Measurements from ENCODE around the gene TMEM236.

Gene TMEM236

DNA sequence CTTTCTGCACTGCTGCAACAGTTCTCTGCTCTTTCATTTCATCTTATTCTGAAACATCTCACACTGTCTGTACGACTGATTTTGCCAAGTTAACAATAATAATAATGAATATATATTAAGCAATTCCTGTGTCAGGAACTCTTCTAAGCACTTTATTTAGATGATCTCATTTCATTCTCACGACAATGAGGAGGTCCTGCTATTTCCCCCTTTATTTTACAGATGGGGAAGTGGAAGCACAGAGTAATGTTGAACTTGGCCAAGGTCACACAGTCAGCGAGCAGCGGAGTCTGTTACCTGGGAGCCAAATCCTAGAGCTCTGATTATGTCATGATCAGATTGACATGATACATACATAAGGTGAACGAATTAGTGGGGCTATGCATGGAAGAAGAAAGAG is 63.0 kb downstream of the TMEM236 start:
- TF ChIP-seq, protein P1, sequence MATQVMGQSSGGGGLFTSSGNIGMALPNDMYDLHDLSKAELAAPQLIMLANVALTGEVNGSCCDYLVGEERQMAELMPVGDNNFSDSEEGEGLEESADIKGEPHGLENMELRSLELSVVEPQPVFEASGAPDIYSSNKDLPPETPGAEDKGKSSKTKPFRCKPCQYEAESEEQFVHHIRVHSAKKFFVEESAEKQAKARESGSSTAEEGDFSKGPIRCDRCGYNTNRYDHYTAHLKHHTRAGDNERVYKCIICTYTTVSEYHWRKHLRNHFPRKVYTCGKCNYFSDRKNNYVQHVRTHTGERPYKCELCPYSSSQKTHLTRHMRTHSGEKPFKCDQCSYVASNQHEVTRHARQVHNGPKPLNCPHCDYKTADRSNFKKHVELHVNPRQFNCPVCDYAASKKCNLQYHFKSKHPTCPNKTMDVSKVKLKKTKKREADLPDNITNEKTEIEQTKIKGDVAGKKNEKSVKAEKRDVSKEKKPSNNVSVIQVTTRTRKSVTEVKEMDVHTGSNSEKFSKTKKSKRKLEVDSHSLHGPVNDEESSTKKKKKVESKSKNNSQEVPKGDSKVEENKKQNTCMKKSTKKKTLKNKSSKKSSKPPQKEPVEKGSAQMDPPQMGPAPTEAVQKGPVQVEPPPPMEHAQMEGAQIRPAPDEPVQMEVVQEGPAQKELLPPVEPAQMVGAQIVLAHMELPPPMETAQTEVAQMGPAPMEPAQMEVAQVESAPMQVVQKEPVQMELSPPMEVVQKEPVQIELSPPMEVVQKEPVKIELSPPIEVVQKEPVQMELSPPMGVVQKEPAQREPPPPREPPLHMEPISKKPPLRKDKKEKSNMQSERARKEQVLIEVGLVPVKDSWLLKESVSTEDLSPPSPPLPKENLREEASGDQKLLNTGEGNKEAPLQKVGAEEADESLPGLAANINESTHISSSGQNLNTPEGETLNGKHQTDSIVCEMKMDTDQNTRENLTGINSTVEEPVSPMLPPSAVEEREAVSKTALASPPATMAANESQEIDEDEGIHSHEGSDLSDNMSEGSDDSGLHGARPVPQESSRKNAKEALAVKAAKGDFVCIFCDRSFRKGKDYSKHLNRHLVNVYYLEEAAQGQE (IDR thresholded peaks at IDR 0.05; ENCODE audit: insufficient read depth in 1 of 2, low read depth in 2 of 2, low read length in 2 of 2): no peak
- no peak for TF ChIP-seq FOXP2 (optimal IDR thresholded peaks at IDR 0.05; ENCODE audit: borderline replicate concordance, extremely low read depth, extremely low read length, insufficient read depth)
- no peak for TF ChIP-seq POLR2AphosphoS5 (IDR thresholded peaks at IDR 0.05; ENCODE audit: low read depth, low read length)
- TF ChIP-seq SIN3A (IDR thresholded peaks at IDR 0.05; ENCODE audit: borderline replicate concordance, insufficient read depth, low read length): no peak
- TF ChIP-seq TAF1 (IDR thresholded peaks at IDR 0.05; ENCODE audit: borderline replicate concordance, insufficient read depth, low read length): no peak

DNA sequence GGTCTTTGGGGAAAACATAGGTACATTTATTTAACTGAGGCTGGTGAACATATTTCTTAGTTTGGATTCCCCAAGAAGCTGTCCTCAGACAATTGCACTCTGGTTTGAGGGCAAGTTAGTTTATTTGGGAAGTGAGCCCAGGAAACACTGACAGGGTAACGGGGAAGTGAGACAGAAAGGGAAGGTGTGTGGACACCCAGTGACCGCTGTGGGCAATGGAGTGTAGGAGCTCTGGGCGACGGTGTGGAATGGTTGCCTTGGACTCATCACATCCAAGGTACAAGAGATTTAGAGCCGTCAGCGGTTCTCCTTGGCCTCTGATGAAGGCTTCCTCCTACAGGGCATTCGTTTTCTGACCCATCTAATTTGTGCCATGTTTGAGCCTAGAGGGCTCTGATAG is 64.2 kb downstream of the TMEM236 start:
- TF ChIP-seq POLR2AphosphoS5 (IDR thresholded peaks at IDR 0.05; ENCODE audit: low read depth, low read length) (no peak), TAF1 (IDR thresholded peaks at IDR 0.05; ENCODE audit: borderline replicate concordance, insufficient read depth, low read length) (no peak), SIN3A (IDR thresholded peaks at IDR 0.05; ENCODE audit: borderline replicate concordance, insufficient read depth, low read length) (no peak), FOXP2 (optimal IDR thresholded peaks at IDR 0.05; ENCODE audit: borderline replicate concordance, extremely low read depth, extremely low read length, insufficient read depth) (no peak)
- TF ChIP-seq, protein P1 (IDR thresholded peaks at IDR 0.05; ENCODE audit: insufficient read depth in 1 of 2, low read depth in 2 of 2, low read length in 2 of 2): no peak

DNA sequence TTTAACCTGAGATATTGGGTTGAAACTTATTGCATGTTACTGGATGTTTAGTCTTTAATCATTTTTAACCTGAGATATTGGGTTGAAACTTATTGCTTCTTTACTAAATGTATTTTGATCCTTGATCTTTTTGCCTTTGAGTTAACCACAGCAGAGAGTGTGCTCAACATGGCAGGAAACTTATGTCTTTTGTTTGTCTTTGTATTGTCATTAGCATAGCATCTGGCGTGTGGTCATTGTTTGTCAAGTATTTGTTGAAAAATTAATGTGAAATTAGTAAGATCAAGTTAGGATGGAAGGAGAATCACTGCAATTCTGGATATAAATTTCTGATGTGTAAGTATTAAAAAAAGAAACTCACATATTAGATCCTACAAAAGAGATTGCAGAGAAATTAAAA is 65.3 kb downstream of the TMEM236 start:
- TF ChIP-seq FOXP2 (optimal IDR thresholded peaks at IDR 0.05; ENCODE audit: borderline replicate concordance, extremely low read depth, extremely low read length, insufficient read depth): no peak
- no peak for TF ChIP-seq TAF1 (IDR thresholded peaks at IDR 0.05; ENCODE audit: borderline replicate concordance, insufficient read depth, low read length)
- TF ChIP-seq, protein P1 (IDR thresholded peaks at IDR 0.05; ENCODE audit: insufficient read depth in 1 of 2, low read depth in 2 of 2, low read length in 2 of 2): no peak
- no peak for TF ChIP-seq POLR2AphosphoS5 (IDR thresholded peaks at IDR 0.05; ENCODE audit: low read depth, low read length)
- TF ChIP-seq SIN3A (IDR thresholded peaks at IDR 0.05; ENCODE audit: borderline replicate concordance, insufficient read depth, low read length): no peak

DNA sequence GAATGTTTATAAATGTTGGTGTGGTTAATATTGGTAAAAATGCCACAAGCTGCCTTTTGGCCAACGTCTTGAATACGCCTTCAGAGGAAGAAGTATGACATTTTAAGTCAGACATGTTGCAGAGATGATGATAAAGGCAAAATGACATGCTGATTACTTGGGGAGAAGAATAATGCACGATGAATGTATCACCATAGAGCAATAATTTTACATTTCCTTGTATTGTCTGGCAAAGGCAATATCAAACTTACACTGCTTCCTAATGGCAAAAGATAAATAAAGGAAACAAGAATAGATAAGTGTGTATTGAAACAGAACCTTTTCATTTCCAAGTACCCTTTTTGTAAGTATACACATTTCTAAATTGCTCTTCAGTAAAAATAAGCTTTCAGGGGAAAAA is 65.8 kb downstream of the TMEM236 start:
- TF ChIP-seq POLR2AphosphoS5 (IDR thresholded peaks at IDR 0.05; ENCODE audit: low read depth, low read length): no peak
- TF ChIP-seq, protein P1 (IDR thresholded peaks at IDR 0.05; ENCODE audit: insufficient read depth in 1 of 2, low read depth in 2 of 2, low read length in 2 of 2): no peak
- no peak for TF ChIP-seq TAF1 (IDR thresholded peaks at IDR 0.05; ENCODE audit: borderline replicate concordance, insufficient read depth, low read length)
- no peak for TF ChIP-seq FOXP2 (optimal IDR thresholded peaks at IDR 0.05; ENCODE audit: borderline replicate concordance, extremely low read depth, extremely low read length, insufficient read depth)

DNA sequence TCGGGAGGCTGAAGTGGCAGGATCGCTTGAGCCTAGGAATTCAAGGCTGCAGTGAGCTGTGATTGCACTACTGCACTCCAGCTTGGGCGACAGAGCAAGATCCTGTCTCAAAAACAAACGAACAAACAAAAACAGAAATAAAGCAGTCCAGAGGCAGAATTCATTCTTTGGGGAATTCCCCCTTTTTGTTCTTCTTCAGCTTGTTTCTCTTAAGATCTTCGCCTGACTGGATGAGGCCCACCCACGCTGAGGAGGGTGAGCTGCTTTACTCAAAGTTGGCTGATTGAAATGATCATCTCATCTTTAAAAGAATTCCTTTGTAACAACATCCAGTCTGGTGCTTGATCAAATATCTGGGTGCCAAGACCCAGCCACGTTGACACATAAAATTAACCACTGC is 67.8 kb downstream of the TMEM236 start:
- TF ChIP-seq FOXP2 (optimal IDR thresholded peaks at IDR 0.05; ENCODE audit: borderline replicate concordance, extremely low read depth, extremely low read length, insufficient read depth) (no peak), TAF1 (IDR thresholded peaks at IDR 0.05; ENCODE audit: borderline replicate concordance, insufficient read depth, low read length) (no peak), SIN3A (IDR thresholded peaks at IDR 0.05; ENCODE audit: borderline replicate concordance, insufficient read depth, low read length) (no peak), POLR2AphosphoS5 (IDR thresholded peaks at IDR 0.05; ENCODE audit: low read depth, low read length) (no peak)
- TF ChIP-seq, protein P1 (IDR thresholded peaks at IDR 0.05; ENCODE audit: insufficient read depth in 1 of 2, low read depth in 2 of 2, low read length in 2 of 2): no peak

Data from PFSK-1 (cell line).